BJ (cell line): ENCODE results near the gene DPF1. TPM values are rescaled to one million over a fixed set of nuclear protein-coding genes. Genes with fewer than 3 reads are reported as not detected.

Experiments used
- CTCF ChIA-PET: fragments of 350-600 bp; formaldehyde crosslinking; extraction: SDS; loops from one replicate; lab custom pipeline; 2021; ENCODE audit warnings: antibody characterized with exemption, inconsistent platforms; lab: Yijun Ruan, JAX
- POLR2A ChIA-PET: fragments of 300-600 bp; sonication (Branson Sonifier 250); formaldehyde crosslinking; extraction: SDS; loops from one replicate; lab custom pipeline; 2021; ENCODE audit warnings: antibody characterized with exemption; lab: Charles Lee
- DNase-seq: peaks from one replicate; pipeline ENCODE4 v3.0.0-alpha.2; 2011; ENCODE audit warnings: low read depth
- H3K27me3 ChIP-seq: 2 replicates; pipeline ENCODE4 v1.6.0; 2011; ENCODE audit warnings: low read length; ENCODE audit not compliant: control insufficient read depth, insufficient read depth
- H3K36me3 ChIP-seq: 2 replicates; pipeline ENCODE4 v1.5.1; 2011; ENCODE audit warnings: low read length; ENCODE audit not compliant: control insufficient read depth, insufficient read depth
- H3K4me3 ChIP-seq: 2 replicates; pipeline ENCODE4 v1.5.1; 2011; ENCODE audit warnings: low read depth, mild to moderate bottlenecking, control low read depth, low read length
- polyA minus RNA-seq: library from RNA; depleted of rRNA, polyadenylated mRNA; stranded (reverse); fragments of >200 nt; gene quantifications from 2 replicates; pipeline ENCODE4 v1.2.3, GENCODE V29; 2011; rRNA and poly(A)+ RNA removed
- polyA plus RNA-seq: library from polyadenylated mRNA; depleted of rRNA; stranded (reverse); fragments of >200 nt; gene quantifications from 2 replicates; pipeline ENCODE4 v1.2.3, GENCODE V29; 2011; rRNA removed
- TF ChIP-seq, protein P1 (sequence below): IDR thresholded peaks from 2 replicates; pipeline ENCODE4 v1.5.1; 2011; ENCODE audit warnings: low read depth, mild to moderate bottlenecking, control low read depth, inconsistent platforms, low read length, moderate library complexity; ENCODE audit not compliant: insufficient read depth

DPF1 gene
- 1.3 and 2.2 TPM in 2 replicates for polyA plus RNA-seq
- polyA minus RNA-seq: 2.5 and 2.7 TPM in 2 replicates

DNA sequence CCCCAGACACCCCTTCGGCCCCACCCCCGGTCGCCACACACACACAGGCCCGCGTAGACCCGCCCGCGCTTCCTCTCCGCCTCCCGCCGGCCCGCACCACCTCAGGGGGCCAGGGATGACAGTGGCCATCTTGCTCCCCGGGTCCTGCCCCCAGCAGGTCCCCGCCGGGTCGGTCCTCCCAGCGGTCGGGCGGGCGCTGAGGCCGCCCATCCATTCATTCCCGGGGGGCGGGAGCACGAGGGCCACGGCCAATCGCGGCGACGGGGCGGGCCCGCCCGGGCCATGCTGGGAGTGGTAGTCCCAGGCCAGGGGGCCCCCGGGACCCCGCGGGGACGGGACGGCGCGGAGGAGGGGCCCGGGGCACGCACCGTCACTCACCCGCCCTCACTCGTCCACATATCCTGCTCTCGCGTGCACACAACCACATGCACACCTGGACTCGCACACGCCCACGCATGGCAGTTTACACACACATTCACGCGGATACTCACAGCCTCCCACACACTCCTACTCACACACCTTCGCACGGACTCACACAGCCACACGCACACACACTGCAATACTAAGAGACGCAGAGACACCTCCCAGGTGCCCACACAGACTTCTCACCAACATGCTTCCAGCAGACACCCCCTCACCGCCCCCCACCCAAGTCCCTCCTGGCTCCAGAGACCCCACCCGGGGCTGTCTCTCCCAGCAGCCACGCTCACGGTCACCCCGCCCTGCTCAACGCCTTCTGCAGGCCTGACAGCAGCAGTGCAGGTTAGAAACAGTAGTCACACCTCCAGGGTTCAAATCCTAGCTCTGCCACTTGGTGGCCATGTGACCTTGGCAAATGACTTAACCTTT, at the start of gene DPF1:
DPF1 (minus strand) TSS at position 209 of the 849 bp plus-strand sequence; CDS start at position 129, 80 bp downstream.
- POLR2A ChIA-PET: no interaction called here
- Histone ChIP-seq H3K27me3 (no peaks in the 10 kb centered on the region), H3K36me3 (no peaks in the 10 kb centered on the region), H3K4me3 (peak within 1 kb of the TSS; percentile 74)
- CTCF ChIA-PET: interaction anchor here (0.6 to 1.7 kb wide), 6 partner anchors 8 to 327 kb away, joined by 3 to 6 read pairs (median 4); partner anchors contain the start of gene PPP1R14A
- TF ChIP-seq, protein P1, sequence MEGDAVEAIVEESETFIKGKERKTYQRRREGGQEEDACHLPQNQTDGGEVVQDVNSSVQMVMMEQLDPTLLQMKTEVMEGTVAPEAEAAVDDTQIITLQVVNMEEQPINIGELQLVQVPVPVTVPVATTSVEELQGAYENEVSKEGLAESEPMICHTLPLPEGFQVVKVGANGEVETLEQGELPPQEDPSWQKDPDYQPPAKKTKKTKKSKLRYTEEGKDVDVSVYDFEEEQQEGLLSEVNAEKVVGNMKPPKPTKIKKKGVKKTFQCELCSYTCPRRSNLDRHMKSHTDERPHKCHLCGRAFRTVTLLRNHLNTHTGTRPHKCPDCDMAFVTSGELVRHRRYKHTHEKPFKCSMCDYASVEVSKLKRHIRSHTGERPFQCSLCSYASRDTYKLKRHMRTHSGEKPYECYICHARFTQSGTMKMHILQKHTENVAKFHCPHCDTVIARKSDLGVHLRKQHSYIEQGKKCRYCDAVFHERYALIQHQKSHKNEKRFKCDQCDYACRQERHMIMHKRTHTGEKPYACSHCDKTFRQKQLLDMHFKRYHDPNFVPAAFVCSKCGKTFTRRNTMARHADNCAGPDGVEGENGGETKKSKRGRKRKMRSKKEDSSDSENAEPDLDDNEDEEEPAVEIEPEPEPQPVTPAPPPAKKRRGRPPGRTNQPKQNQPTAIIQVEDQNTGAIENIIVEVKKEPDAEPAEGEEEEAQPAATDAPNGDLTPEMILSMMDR: peak; percentile 19
- no peak for DNase-seq

GRCh38 chr19:38273499-38273898, 49.5 kb upstream of the DPF1 start:
- no peak for DNase-seq
- ChIA-PET POLR2A (no interaction called here), CTCF (interaction anchor here (0.6 kb wide), 1 partner anchor 16 kb away, joined by 3 read pairs; no protein-coding TSS in a partner anchor)
- no peak overlapping the region for H3K4me3 ChIP-seq
- H3K27me3 ChIP-seq: no peaks in the 10 kb centered on the region
- no peaks in the 10 kb centered on the region for H3K36me3 ChIP-seq
- TF ChIP-seq, protein P1: no peak

GRCh38 chr19:38270587-38271167, 46.7 kb upstream of the DPF1 start:
- no peak overlapping the region for H3K4me3 ChIP-seq
- ChIA-PET CTCF (interaction anchor here (1.1 to 1.6 kb wide), 3 partner anchors 15 to 33 kb away, joined by 3 to 5 read pairs (median 4); partner anchors contain the start of gene C19orf33), POLR2A (interaction anchor here (0.6 kb wide), 2 partner anchors 20 to 25 kb away, joined by 3 to 4 read pairs; no protein-coding TSS in a partner anchor)

GRCh38 chr19:38268539-38268938, 44.5 kb upstream of the DPF1 start:
- POLR2A ChIA-PET: no interaction called here
- no peaks in the 10 kb centered on the region for H3K36me3 ChIP-seq
- TF ChIP-seq, protein P1: no peak
- no peak for DNase-seq
- no peak overlapping the region for H3K4me3 ChIP-seq
- CTCF ChIA-PET: interaction anchor here (0.8 to 1.5 kb wide), 4 partner anchors 9 to 53 kb away, joined by 3 to 5 read pairs (median 4); partner anchors contain the start of gene PPP1R14A
- H3K27me3 ChIP-seq: no peaks in the 10 kb centered on the region

More at GRCh38 chr19:38270587-38271167, 46.7 kb upstream of the DPF1 start:
- no peaks in the 10 kb centered on the region for H3K27me3 ChIP-seq
- no peaks in the 10 kb centered on the region for H3K36me3 ChIP-seq
- DNase-seq: peak; percentile 52
- TF ChIP-seq, protein P1: no peak
